Measurements from ENCODE around the gene PRLH. TPM values are rescaled to one million over a fixed set of nuclear protein-coding genes. Genes with fewer than 3 reads are reported as not detected.

PRLH gene
- total and polyA plus RNA-seq, 9 donors: not detected

DNA sequence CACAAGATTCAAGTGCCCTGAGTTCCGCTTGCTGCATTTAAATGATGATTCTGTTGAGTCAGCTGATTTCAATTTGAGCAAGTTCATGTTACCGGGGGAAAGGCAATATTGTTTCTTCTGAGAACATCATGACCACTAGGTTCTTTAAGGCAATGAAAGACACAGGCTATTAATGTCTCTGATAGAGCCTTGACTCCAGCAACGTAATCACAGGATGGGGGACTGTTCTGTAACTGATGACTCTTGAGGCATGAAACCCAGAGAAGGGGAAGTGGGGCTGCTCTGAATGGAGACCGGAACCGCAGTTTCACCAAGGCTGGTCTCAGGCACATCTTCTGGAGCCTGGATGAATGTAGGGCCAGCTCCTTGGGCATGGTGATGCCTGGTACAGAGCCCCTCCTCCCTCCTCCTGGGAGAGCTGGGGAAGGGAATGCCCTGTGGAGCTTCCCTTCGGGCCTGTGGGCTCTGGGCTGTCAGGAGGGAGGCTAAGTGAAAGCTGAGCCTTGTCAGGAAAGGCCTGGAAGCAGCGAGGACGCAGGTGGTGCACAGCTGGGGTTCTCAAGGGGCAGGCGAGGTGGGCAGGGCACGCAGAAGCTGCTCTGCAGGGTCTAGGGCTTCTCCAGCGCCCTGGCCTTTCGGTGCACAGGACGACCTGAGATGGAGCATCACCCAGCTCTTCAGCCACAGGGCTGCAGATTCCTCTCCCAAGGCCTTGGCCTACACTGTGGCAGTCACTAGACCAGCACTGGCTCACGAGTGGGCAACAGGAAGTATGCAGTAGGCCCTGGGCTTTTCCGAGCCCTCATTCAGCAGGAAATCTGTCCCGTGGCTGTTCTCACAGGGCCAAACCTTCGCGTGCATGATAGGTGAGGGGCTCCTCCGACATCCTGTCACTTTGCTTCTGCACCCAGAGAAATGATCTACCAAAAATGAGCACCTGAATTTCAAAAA lies 36.6 kb upstream of the PRLH start:
- no peaks in the 10 kb centered on the region for H3K9me3 ChIP-seq (replicated peaks; ENCODE audit: control insufficient read depth, low read depth, low read length)
- WGBS (ENCODE audit: insufficient coverage): 75% methylated on average over 13 of the region's 19 CpGs
- H3K27ac ChIP-seq (ENCODE audit: low read length): no peak overlapping the region
- H3K4me3 ChIP-seq (ENCODE audit: low read length): no peak overlapping the region
- peaks cover 9% of the 10 kb centered on the region for H3K4me1 ChIP-seq (ENCODE audit: control insufficient read depth, insufficient read depth, low read length)
- no peak for DNase-seq
- H3K36me3 ChIP-seq (ENCODE audit: control insufficient read depth, insufficient read depth, low read length): no peaks in the 10 kb centered on the region
- H3K27me3 ChIP-seq (ENCODE audit: control insufficient read depth, insufficient read depth, low read length): no peaks in the 10 kb centered on the region

DNA sequence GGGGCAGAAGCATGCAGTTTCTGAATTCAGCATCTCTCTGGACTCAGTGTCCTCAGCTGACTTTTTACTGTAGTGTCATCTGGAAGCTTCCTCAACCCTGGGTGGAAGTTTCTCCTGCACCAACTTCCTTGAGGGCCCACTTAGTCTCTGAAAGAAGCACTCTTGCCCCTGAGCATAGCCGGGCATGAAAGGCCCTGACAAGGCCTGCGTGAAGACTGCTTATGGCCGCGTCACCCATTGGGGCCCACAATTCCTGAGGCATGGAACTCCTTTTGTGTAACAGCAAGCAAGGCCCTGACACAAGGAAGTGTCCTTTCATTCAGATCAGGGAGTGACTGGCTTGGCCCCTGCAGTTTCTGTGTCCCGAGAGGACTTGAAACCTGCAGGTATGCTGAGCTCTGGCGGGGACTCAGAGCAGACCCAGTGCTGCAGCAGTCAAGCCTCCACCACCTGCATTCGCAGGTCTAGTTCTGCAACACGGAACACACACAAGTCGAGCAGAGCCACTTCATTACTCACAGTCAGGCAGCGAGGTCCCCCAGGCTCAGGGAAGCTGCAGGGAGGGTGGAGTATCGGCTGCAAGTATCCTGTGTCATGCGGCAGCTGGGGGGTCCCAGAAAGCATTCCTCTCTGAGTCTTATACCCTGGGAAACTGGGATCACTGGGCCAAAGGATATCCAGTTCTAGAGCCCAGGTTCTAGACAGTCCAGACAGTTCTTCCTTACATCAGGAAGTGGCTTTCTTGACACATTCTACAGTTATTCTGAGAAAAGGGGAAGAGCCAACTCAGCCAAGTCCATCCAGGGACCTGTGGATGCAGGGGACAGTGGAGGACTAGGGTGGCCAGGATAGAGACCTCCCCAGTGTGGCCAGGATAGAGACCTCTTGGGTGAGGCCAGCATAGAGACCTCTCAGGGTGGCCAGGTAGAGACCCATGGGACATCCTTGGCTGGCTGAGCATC lies 35.6 kb upstream of the PRLH start:
- Histone ChIP-seq H3K36me3 (ENCODE audit: control insufficient read depth, insufficient read depth, low read length) (no peaks in the 10 kb centered on the region), H3K4me3 (ENCODE audit: low read length) (no peak overlapping the region), H3K4me1 (ENCODE audit: control insufficient read depth, insufficient read depth, low read length) (peaks cover 9% of the 10 kb centered on the region), H3K9me3 (replicated peaks; ENCODE audit: control insufficient read depth, low read depth, low read length) (no peaks in the 10 kb centered on the region), H3K27ac (ENCODE audit: low read length) (no peak overlapping the region), H3K27me3 (ENCODE audit: control insufficient read depth, insufficient read depth, low read length) (no peaks in the 10 kb centered on the region)
- DNase-seq: no peak
- WGBS (ENCODE audit: insufficient coverage): 59% methylated on average over 11 of the region's 12 CpGs

DNA sequence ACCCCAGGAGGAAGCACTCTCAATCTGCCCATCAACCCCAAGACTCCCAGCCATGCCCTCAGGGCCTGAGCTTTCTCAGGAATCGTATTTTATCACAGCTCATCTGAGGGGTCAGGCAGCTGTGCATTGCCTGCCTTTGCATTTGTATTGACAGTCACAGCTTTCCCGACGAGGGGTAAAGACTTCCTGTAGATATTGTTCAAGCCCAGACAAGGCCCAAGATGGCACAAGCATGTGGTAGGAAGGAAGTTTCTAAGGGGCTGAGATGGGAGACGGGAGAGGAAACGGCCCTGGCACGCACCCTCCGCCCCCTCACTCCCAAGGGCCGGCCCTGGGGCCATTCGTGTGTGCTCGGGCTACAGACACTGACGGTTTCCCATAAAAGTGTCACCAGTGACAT lies 34.2 kb upstream of the PRLH start:
- Histone ChIP-seq H3K27me3 (ENCODE audit: control insufficient read depth, insufficient read depth, low read length) (no peaks in the 10 kb centered on the region), H3K36me3 (ENCODE audit: control insufficient read depth, insufficient read depth, low read length) (no peaks in the 10 kb centered on the region), H3K4me1 (ENCODE audit: control insufficient read depth, insufficient read depth, low read length) (peaks cover 6% of the 10 kb centered on the region), H3K4me3 (ENCODE audit: low read length) (no peak overlapping the region), H3K27ac (ENCODE audit: low read length) (no peak overlapping the region), H3K9me3 (replicated peaks; ENCODE audit: control insufficient read depth, low read depth, low read length) (no peaks in the 10 kb centered on the region)
- 33% methylated on average over 3 of the region's 11 CpGs for WGBS (ENCODE audit: insufficient coverage)
- DNase-seq: no peak

DNA sequence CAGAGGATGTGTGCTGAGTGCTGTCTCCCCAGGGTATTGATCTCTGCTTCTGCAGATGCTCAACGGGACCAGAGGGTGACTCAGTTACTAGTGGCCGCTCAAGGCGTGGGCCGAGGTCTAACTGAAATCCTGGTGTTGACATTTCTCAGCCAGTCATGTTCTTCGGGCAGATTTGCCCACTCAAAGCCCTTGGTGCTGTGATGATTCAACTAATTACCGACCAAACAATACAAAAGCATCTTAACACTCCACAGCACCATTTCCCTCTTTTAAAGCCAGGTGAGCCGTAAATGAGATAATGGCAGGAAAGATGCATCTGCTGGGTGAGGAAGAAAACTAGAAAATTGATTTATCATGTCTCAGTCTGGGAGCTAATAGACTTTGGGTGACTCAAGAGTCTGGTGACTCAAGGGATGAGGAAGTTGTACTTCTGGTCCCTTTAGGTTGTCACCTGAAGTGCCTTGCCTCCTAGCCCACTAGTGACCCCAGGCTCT lies 32.7 kb upstream of the PRLH start:
- DNase-seq: no peak
- H3K4me1 ChIP-seq (ENCODE audit: control insufficient read depth, insufficient read depth, low read length): peaks cover 14% of the 10 kb centered on the region
- no peaks in the 10 kb centered on the region for H3K36me3 ChIP-seq (ENCODE audit: control insufficient read depth, insufficient read depth, low read length)
- H3K27ac ChIP-seq (ENCODE audit: low read length): no peak overlapping the region
- no peaks in the 10 kb centered on the region for H3K9me3 ChIP-seq (replicated peaks; ENCODE audit: control insufficient read depth, low read depth, low read length)
- WGBS (ENCODE audit: insufficient coverage): 86% methylated on average over 4 of the region's 7 CpGs
- H3K27me3 ChIP-seq (ENCODE audit: control insufficient read depth, insufficient read depth, low read length): no peaks in the 10 kb centered on the region
- H3K4me3 ChIP-seq (ENCODE audit: low read length): no peak overlapping the region

DNA sequence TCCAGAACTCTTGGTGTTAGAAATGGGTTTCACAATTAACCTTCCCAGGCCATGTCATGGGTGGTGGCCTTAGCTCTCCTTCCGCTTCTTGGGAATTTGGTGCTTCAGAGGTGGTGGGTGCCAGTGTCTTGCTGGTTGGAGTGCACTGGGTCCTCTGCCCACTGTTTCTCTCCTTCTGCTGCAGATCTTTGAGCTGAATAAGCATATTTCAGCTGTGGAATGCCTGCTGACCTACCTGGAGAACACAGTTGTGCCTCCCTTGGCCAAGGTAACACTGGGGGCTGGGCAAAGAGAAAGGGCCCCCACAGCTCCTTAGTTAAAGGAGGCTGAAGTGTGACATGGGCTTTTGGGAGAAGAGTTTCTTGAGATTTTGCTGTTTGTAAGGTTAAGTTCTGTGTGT lies 32.0 kb upstream of the PRLH start:
- no peaks in the 10 kb centered on the region for H3K36me3 ChIP-seq (ENCODE audit: control insufficient read depth, insufficient read depth, low read length)
- H3K4me3 ChIP-seq (ENCODE audit: low read length): no peak overlapping the region
- H3K4me1 ChIP-seq (ENCODE audit: control insufficient read depth, insufficient read depth, low read length): peaks cover 17% of the 10 kb centered on the region
- no peaks in the 10 kb centered on the region for H3K27me3 ChIP-seq (ENCODE audit: control insufficient read depth, insufficient read depth, low read length)
- no peak for DNase-seq
- no peaks in the 10 kb centered on the region for H3K9me3 ChIP-seq (replicated peaks; ENCODE audit: control insufficient read depth, low read depth, low read length)
- WGBS (ENCODE audit: insufficient coverage): 80% methylated on average over 1 of the region's 1 CpG
- no peak overlapping the region for H3K27ac ChIP-seq (ENCODE audit: low read length)

DNA sequence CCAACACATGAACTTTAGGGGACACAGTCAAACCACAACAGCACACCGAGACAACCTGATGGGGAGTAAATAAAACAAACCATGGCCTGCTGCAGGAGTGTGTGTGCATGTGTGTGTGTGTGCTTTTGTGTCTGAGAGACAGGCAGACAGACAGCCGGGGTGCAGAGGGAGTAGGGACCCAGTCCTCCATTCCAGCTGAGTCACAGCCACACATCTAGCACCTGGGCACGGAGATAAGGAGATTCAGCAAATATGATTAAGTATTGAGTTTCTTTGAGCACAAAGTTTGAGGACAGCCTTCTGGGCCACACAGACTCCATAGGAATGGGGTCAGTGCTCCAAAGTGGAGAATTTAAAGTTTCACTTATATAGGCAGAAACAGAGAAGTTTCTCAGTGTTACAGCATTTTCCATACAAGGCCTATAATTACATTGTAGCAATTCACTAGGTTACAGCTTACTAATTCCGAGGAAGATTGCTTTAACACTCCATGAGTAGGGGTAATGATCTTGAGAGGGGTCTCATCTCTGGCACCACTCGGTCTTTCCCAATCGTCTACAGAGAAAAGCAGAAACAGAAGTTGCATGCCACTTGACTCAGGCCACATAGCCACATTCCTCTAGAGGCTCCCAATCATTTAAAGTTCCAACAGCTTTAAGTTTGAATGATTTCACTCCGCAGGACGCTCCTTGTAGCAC lies 30.8 kb upstream of the PRLH start:
- no peak for DNase-seq
- H3K9me3 ChIP-seq (replicated peaks; ENCODE audit: control insufficient read depth, low read depth, low read length): no peaks in the 10 kb centered on the region
- H3K27me3 ChIP-seq (ENCODE audit: control insufficient read depth, insufficient read depth, low read length): no peaks in the 10 kb centered on the region
- peaks cover 23% of the 10 kb centered on the region for H3K4me1 ChIP-seq (ENCODE audit: control insufficient read depth, insufficient read depth, low read length)
- H3K4me3 ChIP-seq (ENCODE audit: low read length): no peak overlapping the region
- no peaks in the 10 kb centered on the region for H3K36me3 ChIP-seq (ENCODE audit: control insufficient read depth, insufficient read depth, low read length)
- no peak overlapping the region for H3K27ac ChIP-seq (ENCODE audit: low read length)
- 83% methylated on average over 3 of the region's 8 CpGs for WGBS (ENCODE audit: insufficient coverage)

DNA sequence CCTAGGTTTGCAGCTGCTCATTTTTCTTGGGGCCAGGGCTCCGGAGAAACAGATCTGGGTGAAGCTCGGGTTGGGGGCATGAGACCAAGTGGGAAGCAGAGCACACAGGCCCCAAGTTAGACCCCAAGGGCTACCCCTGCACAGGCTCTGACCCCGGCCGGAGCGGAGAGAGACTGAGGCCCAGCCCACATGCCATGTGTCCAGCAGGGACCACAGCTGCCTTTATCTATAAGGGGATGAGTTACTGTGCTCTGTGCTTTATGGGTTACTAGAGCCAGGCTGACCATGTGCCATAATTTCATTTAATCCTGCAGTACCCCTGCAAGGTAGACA lies 30.3 kb upstream of the PRLH start:
- no peaks in the 10 kb centered on the region for H3K27me3 ChIP-seq (ENCODE audit: control insufficient read depth, insufficient read depth, low read length)
- no peak overlapping the region for H3K27ac ChIP-seq (ENCODE audit: low read length)
- no peak overlapping the region for H3K4me3 ChIP-seq (ENCODE audit: low read length)
- no peaks in the 10 kb centered on the region for H3K9me3 ChIP-seq (replicated peaks; ENCODE audit: control insufficient read depth, low read depth, low read length)
- H3K36me3 ChIP-seq (ENCODE audit: control insufficient read depth, insufficient read depth, low read length): no peaks in the 10 kb centered on the region
- WGBS (ENCODE audit: insufficient coverage): 94% methylated on average over 2 of the region's 5 CpGs
- no peak for DNase-seq
- H3K4me1 ChIP-seq (ENCODE audit: control insufficient read depth, insufficient read depth, low read length): peaks cover 28% of the 10 kb centered on the region

DNA sequence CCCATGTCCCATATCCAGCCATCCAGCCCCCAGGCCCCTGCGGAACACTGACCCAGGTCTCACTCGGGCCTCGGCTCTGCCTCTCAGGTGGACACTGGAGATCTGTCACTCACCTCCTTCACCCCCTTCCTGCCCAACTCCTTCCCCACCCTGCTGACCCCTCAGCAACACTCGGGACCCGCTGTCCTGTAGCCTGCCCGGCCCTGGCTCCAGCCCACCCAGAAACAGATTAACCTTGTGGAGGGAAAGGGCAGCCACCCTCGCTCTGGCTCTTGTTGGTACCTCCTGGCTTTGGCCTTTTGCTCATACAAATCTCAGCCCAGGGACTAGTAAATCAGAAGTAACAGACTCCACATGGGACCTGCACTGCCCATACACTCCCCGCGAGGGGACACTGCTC lies 29.8 kb upstream of the PRLH start:
- Histone ChIP-seq H3K36me3 (ENCODE audit: control insufficient read depth, insufficient read depth, low read length) (no peaks in the 10 kb centered on the region), H3K27me3 (ENCODE audit: control insufficient read depth, insufficient read depth, low read length) (no peaks in the 10 kb centered on the region), H3K4me1 (ENCODE audit: control insufficient read depth, insufficient read depth, low read length) (peaks cover 32% of the 10 kb centered on the region), H3K4me3 (ENCODE audit: low read length) (no peak overlapping the region), H3K27ac (ENCODE audit: low read length) (no peak overlapping the region), H3K9me3 (replicated peaks; ENCODE audit: control insufficient read depth, low read depth, low read length) (no peaks in the 10 kb centered on the region)
- 80% methylated on average over 6 of the region's 9 CpGs for WGBS (ENCODE audit: insufficient coverage)
- no peak for DNase-seq

DNA sequence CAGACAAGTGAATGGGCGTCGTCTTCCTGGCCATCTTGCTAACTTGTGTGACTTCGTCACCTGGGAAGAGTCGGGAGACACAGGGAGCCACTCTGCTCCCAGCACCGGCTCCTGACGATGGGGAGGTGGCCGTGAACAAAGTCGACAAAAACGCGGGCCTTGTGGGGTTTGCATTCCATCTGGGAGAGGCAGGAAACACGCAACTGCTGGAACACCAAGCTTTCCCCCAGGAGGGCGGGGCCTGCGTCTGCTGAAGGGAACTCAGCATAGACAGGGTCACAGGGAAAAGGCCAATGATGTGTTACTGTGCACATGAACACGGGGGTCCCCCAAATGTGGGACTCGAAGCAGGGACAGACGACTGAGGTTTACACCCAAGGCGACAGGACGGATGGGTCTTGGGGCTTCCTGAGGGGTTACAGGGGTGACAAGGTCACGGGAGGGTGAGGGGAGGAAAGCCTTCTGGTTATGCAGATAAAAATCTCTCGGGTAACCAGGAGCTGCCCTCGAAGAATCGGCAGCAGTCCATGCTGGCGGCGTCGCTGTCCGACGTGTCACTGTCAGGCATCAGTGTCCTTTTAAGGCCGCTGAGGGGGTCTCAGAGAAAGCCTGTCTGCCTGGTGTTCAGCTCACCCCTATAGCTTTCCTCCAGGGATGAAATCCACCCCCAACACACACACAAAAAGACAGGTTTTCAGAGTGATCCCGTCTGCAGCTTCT lies 28.2 kb upstream of the PRLH start:
- WGBS (ENCODE audit: insufficient coverage): 62% methylated on average over 27 of the region's 29 CpGs
- Histone ChIP-seq H3K27me3 (ENCODE audit: control insufficient read depth, insufficient read depth, low read length) (no peaks in the 10 kb centered on the region), H3K27ac (ENCODE audit: low read length) (no peak overlapping the region), H3K9me3 (replicated peaks; ENCODE audit: control insufficient read depth, low read depth, low read length) (peaks cover 4% of the 10 kb centered on the region), H3K4me1 (ENCODE audit: control insufficient read depth, insufficient read depth, low read length) (peaks cover 32% of the 10 kb centered on the region), H3K4me3 (ENCODE audit: low read length) (no peak overlapping the region), H3K36me3 (ENCODE audit: control insufficient read depth, insufficient read depth, low read length) (no peaks in the 10 kb centered on the region)
- no peak for DNase-seq

Data from muscle of leg (tissue), 11 donors.